ENCODE data around the gene SLC7A7. TPM values are rescaled to one million over a fixed set of nuclear protein-coding genes. Genes with fewer than 3 reads are reported as not detected.
A peak's percentile ranks its signal among the peaks of the same experiment; 100 is the strongest.

The SLC7A7 gene
- total RNA-seq, 1 experiment from 2014 or later: 3.1 TPM

- H3K4ac ChIP-seq (ENCODE audit: low read depth, low read length): no peak overlapping the region
- H3K27me3 Mint-ChIP-seq (ENCODE audit: low read depth): no peaks in the 10 kb centered on the region; the same call in 1 of the 2 replicates
- no peak overlapping the region for H4K8ac ChIP-seq (replicated peaks; ENCODE audit: insufficient read length, low read depth, low read length)
- no peak overlapping the region for H2BK5ac ChIP-seq (ENCODE audit: insufficient read length, low read length)
- no peaks in the 10 kb centered on the region for H3K9me3 ChIP-seq (ENCODE audit: control insufficient read depth, low read depth, low read length)
- WGBS (ENCODE audit: extremely low coverage, insufficient read length, low lambda C conversion rate): no CpG with 5 or more reads among the region's 12 CpGs
- H2BK20ac ChIP-seq (ENCODE audit: low read depth, low read length, poor library complexity, severe bottlenecking): no peak overlapping the region
- no peak overlapping the region for H2BK15ac ChIP-seq (ENCODE audit: low read depth, low read length)
- peaks cover 2% of the 10 kb centered on the region; the same call in 1 of the 2 replicates for H3K4me1 ChIP-seq (ENCODE audit: insufficient read depth, low read length)
- H4K91ac ChIP-seq (ENCODE audit: insufficient read length, low read depth, low read length): no peak overlapping the region
- no peak overlapping the region for H3T11ph ChIP-seq (ENCODE audit: low read length)
- H3K23me2 ChIP-seq (ENCODE audit: insufficient read length, low read depth, low read length, poor library complexity, severe bottlenecking): no peaks in the 10 kb centered on the region
- H3K79me2 ChIP-seq (ENCODE audit: insufficient read depth, low read length): no peaks in the 10 kb centered on the region
- H3K4me1 Mint-ChIP-seq: peaks cover 22 to 28% of the 10 kb centered on the region in 2 experiments
- no peak overlapping the region for H2AFZ ChIP-seq (ENCODE audit: low read length)
- H3K27me3 ChIP-seq (ENCODE audit: insufficient read depth, low read length): no peaks in the 10 kb centered on the region
- H3K36me3 Mint-ChIP-seq (ENCODE audit: insufficient read depth in 1 of 3, low read depth in 3 of 3): peaks cover 9 to 30% (median 28%) of the 10 kb centered on the region in 3 experiments
- H3K4me3 Mint-ChIP-seq: peak overlapping the region in 1 of 2 experiments; percentile 27; a peak in 1 of 5 replicates
- H4K20me1 ChIP-seq (ENCODE audit: control insufficient read depth, insufficient read depth, insufficient read length): no peaks in the 10 kb centered on the region
- no peak overlapping the region for H3K27ac ChIP-seq (ENCODE audit: insufficient read length, low read depth, low read length)
- no peak overlapping the region for H2AK5ac ChIP-seq (ENCODE audit: insufficient read length, low read length)
- no peak overlapping the region for H2BK120ac ChIP-seq (ENCODE audit: low read depth, low read length, poor library complexity, severe bottlenecking)
- no peak overlapping the region for H3K14ac ChIP-seq (ENCODE audit: insufficient read depth, low read length)
- no peak overlapping the region for H3K56ac ChIP-seq (ENCODE audit: insufficient read length, low read depth, low read length)
- no peak overlapping the region for H3K4me2 ChIP-seq (ENCODE audit: insufficient read depth, insufficient read length, low read length)
- H3K9ac ChIP-seq (ENCODE audit: extremely low read depth, insufficient read length, low read length): no peak overlapping the region
- DNase-seq: peak; percentile 48
- no peaks in the 10 kb centered on the region for H3K9me3 Mint-ChIP-seq
- H3K18ac ChIP-seq (ENCODE audit: insufficient read length, low read depth, low read length): no peak overlapping the region
- no peak for TF ChIP-seq CTCF (conservative IDR thresholded peaks at IDR 0.05)
- H3K23ac ChIP-seq (ENCODE audit: insufficient read length, low read depth, low read length): no peak overlapping the region
- H3K27ac Mint-ChIP-seq: peak overlapping the region; percentile 25 to 90 (median 90); a peak in 4 of 7 replicates
- no peak overlapping the region for H2BK12ac ChIP-seq (ENCODE audit: insufficient read length, low read depth, low read length)
- no peaks in the 10 kb centered on the region for H3K79me1 ChIP-seq (ENCODE audit: insufficient read depth, low read depth, low read length, poor library complexity, severe bottlenecking)
- no peak overlapping the region for H4K5ac ChIP-seq (ENCODE audit: insufficient read length, low read depth, low read length)
These were observed 33.3 kb upstream of the SLC7A7 start for GRCh38 chr14:22848351-22849164.

All from H9 (cell line).